ENCODE measurements around the gene ATP11A.
"Not testable (repeated sequence)": the region's sequence is repeated elsewhere in the genome, so short reads cannot be mapped to it uniquely, and the experiment has no call there.

Gene ATP11A

GRCh38 chr13:112867301-112867711 lies 177.5 kb downstream of the ATP11A start:
- TF ChIP-seq CTCF (conservative IDR thresholded peaks at IDR 0.05; ENCODE audit: low read length): no peak
- no peak for DNase-seq (ENCODE audit: low read depth)
- no peak overlapping the region for H3K4me3 ChIP-seq (ENCODE audit: low read length)

- no peak for DNase-seq (ENCODE audit: low read depth)
- TF ChIP-seq CTCF (conservative IDR thresholded peaks at IDR 0.05; ENCODE audit: low read length): no peak
- no peak overlapping the region for H3K4me3 ChIP-seq (ENCODE audit: low read length)
Observed at GRCh38 chr13:112868308-112868707, 178.5 kb downstream of the ATP11A start.

- no peak overlapping the region for H3K4me3 ChIP-seq (ENCODE audit: low read length)
- no peak for TF ChIP-seq CTCF (conservative IDR thresholded peaks at IDR 0.05; ENCODE audit: low read length)
- DNase-seq (ENCODE audit: low read depth): peak; percentile 32
Observed at GRCh38 chr13:112869202-112870050, 179.6 kb downstream of the ATP11A start.

GRCh38 chr13:112870051-112870331 lies 180.2 kb downstream of the ATP11A start:
- H3K4me3 ChIP-seq (ENCODE audit: low read length): no peak overlapping the region
- TF ChIP-seq CTCF (conservative IDR thresholded peaks at IDR 0.05; ENCODE audit: low read length): no peak
- DNase-seq (ENCODE audit: low read depth): no peak

- H3K4me3 ChIP-seq (ENCODE audit: low read length): no peak overlapping the region
- TF ChIP-seq CTCF (conservative IDR thresholded peaks at IDR 0.05; ENCODE audit: low read length): no peak
- DNase-seq (ENCODE audit: low read depth): no peak
Observed at GRCh38 chr13:112870737-112871287, 181.0 kb downstream of the ATP11A start.

- H3K4me3 ChIP-seq (ENCODE audit: low read length): no peak overlapping the region
- DNase-seq (ENCODE audit: low read depth): no peak
- no peak for TF ChIP-seq CTCF (conservative IDR thresholded peaks at IDR 0.05; ENCODE audit: low read length)
Observed at GRCh38 chr13:112871742-112872141, 181.9 kb downstream of the ATP11A start.

- DNase-seq (ENCODE audit: low read depth); H3K4me3 ChIP-seq (ENCODE audit: low read length): not testable (repeated sequence)
Observed at GRCh38 chr13:112872657-112873631, 183.1 kb downstream of the ATP11A start.
